HG03469 (cell line): ENCODE results near the gene PTGES.

Experiments
- ATAC-seq: cut with Tn5 transposase; IDR thresholded peaks from one replicate; pipeline ENCODE4 v1.9.1; 2021; ENCODE audit warnings: mild to moderate bottlenecking, moderate library complexity, moderate number of reproducible peaks; ENCODE audit not compliant: unreplicated experiment

The PTGES gene

DNA sequence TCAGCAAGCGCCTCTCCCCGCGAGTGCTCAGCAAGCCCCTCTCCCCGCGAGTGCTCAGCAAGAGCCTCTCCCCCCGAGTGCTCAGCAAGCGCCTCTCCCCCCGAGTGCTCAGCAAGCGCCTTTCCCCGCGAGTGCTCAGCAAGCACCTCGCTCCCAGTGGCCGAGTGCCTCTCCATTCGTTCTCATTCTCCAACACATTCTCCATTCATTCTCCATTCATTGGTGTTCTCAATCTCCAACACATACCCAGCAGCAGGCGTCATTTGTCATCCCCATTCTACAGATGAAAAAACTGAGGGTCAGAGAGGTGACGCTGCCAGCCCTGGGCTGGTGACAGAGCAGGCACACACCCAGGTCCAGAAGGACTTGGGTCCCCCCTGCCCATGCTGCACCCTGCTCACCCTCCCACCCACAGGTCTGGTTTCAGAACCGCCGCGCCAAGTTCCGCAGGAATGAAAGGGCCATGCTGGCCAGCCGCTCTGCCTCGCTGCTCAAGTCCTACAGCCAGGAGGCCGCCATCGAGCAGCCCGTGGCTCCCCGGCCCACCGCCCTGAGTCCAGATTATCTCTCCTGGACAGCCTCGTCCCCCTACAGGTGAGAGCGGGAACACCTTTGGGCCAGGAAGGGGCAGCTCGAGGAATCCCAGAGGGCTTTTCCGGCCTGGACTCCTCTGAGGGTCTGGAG lies 32.5 kb downstream of the PTGES start:
- no peak for ATAC-seq

DNA sequence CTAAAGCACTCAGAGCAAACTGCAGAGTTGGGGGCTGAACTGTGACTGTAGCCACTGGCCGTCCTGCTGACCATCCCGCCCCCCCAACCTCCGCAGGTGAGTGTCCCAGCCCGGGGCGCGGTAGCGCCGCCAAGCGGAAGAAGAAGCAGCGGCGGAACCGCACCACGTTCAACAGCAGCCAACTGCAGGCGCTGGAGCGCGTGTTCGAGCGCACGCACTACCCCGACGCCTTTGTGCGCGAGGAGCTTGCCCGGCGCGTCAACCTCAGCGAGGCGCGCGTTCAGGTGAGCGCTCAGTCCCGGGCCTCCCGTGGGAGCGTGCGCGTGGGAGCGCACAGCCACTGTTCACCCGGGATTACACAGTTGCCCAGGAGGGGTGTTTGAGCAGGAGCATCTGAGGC lies 33.7 kb downstream of the PTGES start:
- no peak for ATAC-seq

- no peak for ATAC-seq
Measured at GRCh38 chr9:129718647-129719046, 34.2 kb downstream of the PTGES start.

DNA sequence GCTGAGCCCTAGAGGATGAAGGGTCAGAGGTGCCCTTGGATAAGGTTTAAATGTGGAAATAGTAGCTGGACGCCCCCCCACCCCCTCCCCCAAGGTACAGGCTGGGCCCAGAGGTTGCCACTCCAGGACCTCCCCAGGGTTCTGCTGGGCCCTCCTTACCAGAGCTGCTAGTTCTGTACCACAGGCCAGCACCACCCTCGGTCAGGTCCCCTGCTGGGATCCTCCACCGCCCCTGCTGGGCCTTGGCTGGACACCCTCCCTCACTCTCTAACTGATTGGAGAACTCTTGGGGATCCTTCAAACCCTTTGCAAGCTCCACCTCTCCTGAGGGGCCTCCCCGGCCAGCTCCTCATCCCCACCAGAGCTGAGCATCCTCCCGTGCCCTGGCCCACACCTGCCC lies 34.9 kb downstream of the PTGES start:
- no peak for ATAC-seq

DNA sequence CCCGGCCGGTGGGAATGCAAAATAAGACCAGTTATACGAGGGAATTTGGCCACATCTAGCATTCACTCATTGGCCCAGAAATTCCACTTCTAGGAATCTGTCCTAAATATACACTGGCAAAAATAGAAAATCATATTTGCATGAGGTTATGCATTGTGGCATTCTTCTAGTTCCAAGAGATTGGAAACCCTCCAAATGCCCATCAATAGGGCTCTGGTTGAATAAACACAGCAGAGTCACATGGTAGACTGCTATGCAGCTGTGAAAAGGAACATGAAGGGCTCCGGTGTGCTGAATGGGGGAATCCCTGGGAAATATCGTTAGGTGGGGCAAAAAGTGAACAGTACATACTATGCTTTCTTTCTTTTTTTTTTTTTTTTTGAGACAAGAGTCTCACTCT lies 36.8 kb downstream of the PTGES start:
- no peak for ATAC-seq

GRCh38 chr9:129714511-129715061 lies 38.3 kb downstream of the PTGES start:
- ATAC-seq, result no peak

GRCh38 chr9:129713402-129713679 lies 39.5 kb downstream of the PTGES start:
- no peak for ATAC-seq

- ATAC-seq, result no peak
Measured at GRCh38 chr9:129712634-129713401, 40.0 kb downstream of the PTGES start.

GRCh38 chr9:129710169-129710453 lies 42.7 kb downstream of the PTGES start:
- ATAC-seq, result no peak

DNA sequence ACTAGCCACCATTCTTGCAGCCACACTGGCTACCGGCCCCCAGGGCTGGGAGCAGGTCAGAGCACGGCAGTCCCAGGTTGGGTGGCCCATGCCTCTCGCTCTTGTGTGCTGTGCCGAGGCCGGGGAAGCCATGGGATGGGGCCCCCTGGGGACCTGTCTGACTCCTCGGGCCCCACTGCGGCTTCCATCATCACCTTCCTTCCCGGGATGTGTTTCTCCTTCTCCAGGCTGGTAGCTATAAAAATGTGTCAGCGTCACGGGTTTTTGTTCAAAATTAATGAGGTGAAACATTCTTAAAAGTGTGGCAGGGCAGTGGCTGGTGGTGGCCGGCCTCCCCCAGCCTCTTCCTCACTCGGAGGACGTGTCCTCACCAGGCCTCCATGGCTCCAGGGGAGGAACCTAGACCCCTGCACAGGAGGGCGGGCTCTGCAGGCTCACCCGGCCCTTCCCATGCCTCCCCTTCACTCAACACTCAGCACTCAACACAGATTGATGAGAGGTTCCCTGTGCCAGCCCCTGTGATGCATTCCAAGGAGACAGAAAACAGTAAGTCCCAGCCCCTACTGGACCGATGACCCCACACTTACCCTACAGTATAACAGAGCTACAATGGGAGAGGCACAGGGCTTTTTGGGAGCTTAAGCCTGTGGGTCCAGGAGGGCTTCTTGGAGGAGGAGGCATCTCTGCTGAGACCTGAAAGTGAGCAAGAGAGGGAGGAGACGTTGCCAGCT lies 43.2 kb downstream of the PTGES start:
- no peak for ATAC-seq

- ATAC-seq, result no peak
Measured at GRCh38 chr9:129708793-129709192, 44.0 kb downstream of the PTGES start.

DNA sequence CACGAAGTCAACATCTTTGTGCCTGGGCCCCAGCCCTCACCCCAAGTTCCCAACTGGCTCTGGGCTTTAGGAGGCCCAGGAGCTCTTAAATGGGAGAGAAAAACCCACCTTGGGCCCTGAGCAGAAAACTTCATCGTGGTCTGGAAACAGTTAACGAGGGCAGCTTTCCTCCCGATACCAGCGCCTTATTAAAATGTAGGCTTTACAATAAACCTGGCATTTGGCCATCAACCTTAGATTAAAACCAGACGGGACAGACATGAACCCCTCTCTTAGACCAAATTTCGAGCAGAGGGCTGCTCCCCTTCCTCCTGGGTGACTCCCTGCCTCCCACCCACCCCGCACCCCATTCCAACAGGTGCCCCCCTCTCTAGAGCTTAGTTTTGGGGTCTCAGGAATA lies 48.0 kb downstream of the PTGES start:
- ATAC-seq, result no peak

GRCh38 chr9:129703667-129704355 lies 49.0 kb downstream of the PTGES start:
- ATAC-seq, result no peak

DNA sequence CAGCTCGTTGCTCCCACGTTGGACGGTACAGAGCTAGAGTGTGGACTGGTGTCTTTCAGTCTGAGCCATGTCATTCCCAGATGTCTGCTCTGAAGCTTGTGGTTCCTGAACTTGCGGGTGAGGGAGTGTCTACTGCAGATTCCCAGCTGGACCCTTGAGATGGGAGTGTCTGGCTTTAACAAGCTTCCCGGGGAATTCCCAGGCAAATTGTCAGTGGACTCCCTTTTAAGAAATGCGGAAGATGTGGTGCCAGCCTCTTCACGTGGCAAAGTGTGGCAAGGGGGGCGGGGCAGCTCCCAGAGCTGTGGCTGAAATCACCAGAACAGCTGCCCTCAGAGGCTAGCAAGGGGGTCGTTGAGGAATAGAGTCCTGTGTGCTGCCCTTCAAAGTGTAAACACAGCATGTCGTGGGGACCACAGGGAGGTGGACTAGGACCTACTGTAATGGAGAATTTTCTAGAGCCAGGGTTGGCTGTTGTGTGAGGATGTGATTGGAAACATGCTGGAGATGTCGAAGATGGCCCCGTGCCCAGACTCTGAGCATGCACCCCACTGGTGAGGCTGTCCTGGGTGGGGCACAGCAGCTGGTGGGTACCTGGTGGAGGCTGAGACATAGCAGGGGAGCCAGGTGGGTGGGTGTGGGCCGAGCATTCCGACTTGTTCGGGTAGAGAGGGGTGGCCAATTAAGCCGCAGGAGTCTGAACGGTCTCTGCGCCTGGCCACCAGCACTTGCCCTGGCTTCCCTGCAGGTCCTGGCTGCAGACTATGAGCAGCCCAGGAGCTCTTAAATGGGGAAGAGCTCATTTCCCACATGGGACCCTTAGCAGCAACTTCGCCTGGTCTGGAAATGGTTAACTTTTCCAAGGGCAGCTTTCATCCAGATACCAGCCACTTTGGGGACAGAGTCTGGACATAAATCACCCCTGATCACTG lies 50.0 kb downstream of the PTGES start:
- no peak for ATAC-seq

DNA sequence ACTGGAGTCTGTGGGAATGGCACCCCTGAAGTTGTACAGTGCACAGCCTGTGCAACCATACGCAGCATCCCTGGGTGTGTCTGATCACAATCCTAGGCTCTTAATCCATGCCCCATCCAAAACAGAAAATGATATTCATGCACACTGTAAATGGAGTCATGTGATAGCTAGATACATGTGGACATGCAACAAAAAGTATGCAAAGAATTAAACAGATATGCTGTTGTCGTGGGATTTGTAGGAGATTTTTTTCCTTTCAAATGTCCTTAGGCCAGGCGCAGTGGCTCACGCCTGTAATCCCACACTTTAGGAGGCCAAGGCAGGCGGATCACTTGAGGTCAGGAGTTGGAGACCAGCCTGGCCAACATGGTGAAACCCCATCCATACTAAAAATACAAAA lies 51.3 kb downstream of the PTGES start:
- ATAC-seq, result no peak

- no peak for ATAC-seq
Measured at GRCh38 chr9:129701054-129701453, 51.8 kb downstream of the PTGES start.

DNA sequence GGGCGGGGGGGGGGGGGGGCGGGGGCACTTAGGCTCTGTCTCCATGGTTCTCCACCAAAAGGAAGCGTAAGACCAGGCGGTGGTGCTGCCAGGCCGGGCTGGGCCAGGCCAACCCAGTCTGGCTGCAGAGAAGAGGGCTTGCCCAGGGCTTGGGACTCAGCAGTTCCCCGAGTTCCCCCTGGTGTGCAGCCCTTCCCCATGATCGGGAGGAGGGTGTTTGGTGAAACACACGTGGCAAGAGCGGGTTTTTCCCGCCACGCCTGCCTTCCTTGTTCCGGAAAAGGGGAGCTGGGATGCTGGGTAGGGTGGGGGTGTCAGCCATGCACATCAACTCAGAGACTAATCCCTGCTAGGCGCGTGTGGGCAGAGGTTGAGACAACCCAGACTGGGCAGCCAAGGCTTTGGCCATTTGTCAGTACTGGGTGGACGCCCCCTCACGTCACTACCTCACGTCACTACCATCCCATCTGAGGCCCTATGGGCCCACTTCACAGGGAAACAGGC lies 54.5 kb downstream of the PTGES start:
- no peak for ATAC-seq

- no peak for ATAC-seq
Measured at GRCh38 chr9:129697656-129698253, 55.1 kb downstream of the PTGES start.

DNA sequence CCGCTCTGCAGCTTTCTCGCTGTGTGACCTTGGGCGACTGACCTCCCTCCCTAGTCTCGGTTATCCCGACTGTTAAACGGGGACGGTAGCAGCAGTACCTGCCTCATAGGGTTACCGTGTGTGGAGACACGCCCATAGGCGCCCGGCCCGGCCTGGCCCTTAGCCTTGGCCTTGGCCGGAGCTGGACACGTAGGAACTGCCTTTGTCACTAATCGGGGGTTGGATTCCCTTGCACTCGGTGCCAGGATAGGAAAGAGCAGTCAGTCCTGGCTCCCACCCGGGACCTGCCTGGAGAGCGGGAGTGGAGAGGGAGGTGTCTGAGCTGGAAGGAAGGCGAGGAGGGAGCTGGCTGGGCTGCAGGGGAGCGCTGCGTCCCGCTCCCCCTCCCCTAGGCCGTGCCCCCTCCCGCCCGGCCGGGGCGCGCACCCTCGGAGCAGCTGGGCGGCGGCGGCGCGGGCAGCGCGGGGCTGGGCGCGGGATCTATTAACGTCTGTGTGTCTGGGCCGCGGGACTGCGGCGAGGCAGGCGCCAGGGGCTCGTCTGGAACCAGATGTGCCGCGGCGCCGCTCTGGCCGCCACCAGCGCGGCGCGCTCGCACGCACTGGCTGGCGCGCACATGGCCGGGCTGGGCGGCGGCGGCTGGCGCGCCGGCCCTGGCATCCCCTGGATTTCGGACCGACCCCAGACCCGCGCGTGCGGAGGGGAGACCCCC lies 55.7 kb downstream of the PTGES start:
- ATAC-seq, result no peak
